ENCODE measurements around the gene APOBEC3F. TPM values are rescaled to one million over a fixed set of nuclear protein-coding genes. Genes with fewer than 3 reads are reported as not detected.
"Not testable (repeated sequence)": the region's sequence is repeated elsewhere in the genome, so short reads cannot be mapped to it uniquely, and the experiment has no call there.

APOBEC3F gene
- 2.9 and 3.8 TPM in 2 replicates for total RNA-seq (2016; rRNA removed; fragmentation: Illumina TruSeq; extraction: Trizol)
- 1.4 and 1.7 TPM in 2 replicates for total RNA-seq (2016; cell fraction: cytosol; rRNA removed; fragmentation: Illumina TruSeq; extraction: Trizol; ENCODE audit: low read depth)
- total RNA-seq (2016; cell fraction: insoluble cytoplasmic fraction; rRNA removed; fragmentation: Illumina TruSeq; extraction: Trizol) = 2.5 and 3.2 TPM in 2 replicates
- total RNA-seq (2016; cell fraction: membrane; rRNA removed; fragmentation: Illumina TruSeq; extraction: Trizol) = 2.4 and 2.7 TPM in 2 replicates
- total RNA-seq (2016; cell fraction: nucleus; rRNA removed; fragmentation: Illumina TruSeq; extraction: Trizol) = 2.2 and 2.7 TPM in 2 replicates
- 2.7 and 3.7 TPM in 2 replicates for polyA plus RNA-seq (2011; rRNA removed)
- 2.5 and 3.1 TPM in 2 replicates for polyA plus RNA-seq (2011; cell fraction: cytosol; rRNA removed)
- polyA plus RNA-seq (2011; cell fraction: nucleus; rRNA removed) = 2.8 and 2.9 TPM in 2 replicates
- 2.3 and 3.7 TPM in 2 replicates for polyA plus RNA-seq (2012)
- polyA plus RNA-seq (2016; cell fraction: cytosol; fragmentation: Illumina TruSeq; extraction: Trizol; ENCODE audit: low read depth) = 0.87 and 1.3 TPM in 2 replicates
- 4.1 and 4.3 TPM in 2 replicates for polyA plus RNA-seq (2016; cell fraction: insoluble cytoplasmic fraction; fragmentation: Illumina TruSeq; extraction: Trizol; ENCODE audit: low read depth)
- polyA plus RNA-seq (2016; cell fraction: membrane; fragmentation: Illumina TruSeq; extraction: Trizol; ENCODE audit: low read depth) = 2.4 and 2.5 TPM in 2 replicates
- polyA plus RNA-seq (2016; cell fraction: nucleus; fragmentation: Illumina TruSeq; extraction: Trizol; ENCODE audit: insufficient read depth, low read depth) = 2.7 and 3.3 TPM in 2 replicates
- 0.51 and 24.4 TPM in 2 replicates for polyA minus RNA-seq (2011; rRNA and poly(A)+ RNA removed; ENCODE audit: low replicate concordance)
- polyA minus RNA-seq (2011; cell fraction: cytosol; rRNA and poly(A)+ RNA removed) = 4.1 and 7.8 TPM in 2 replicates
- polyA minus RNA-seq (2011; cell fraction: nucleus; rRNA and poly(A)+ RNA removed) = 6.4 and 12.6 TPM in 2 replicates
- percentile 48 among the genes with signal in this experiment for Bru-seq, nascent RNA
- BruChase-seq, experiment 1, labeled RNA remaining after a 6-hour chase = percentile 49 among the genes with signal in this experiment
- BruChase-seq, experiment 2, labeled RNA remaining after a 2-hour chase = percentile 43 among the genes with signal in this experiment
- long read RNA-seq, experiment 1, transcript APOBEC3F-201 (7 exons, 2,694 nt) = major isoform, 6 of 7 reads
- long read RNA-seq, experiment 1, partial matches to known transcripts = 1 of 7 reads
- long read RNA-seq, experiment 1, other reads (novel, unspliced or antisense) = 0 of 7 reads
- long read RNA-seq, experiment 2, partial matches to known transcripts = 4 of 8 reads
- long read RNA-seq, experiment 2, other reads (novel, unspliced or antisense) = 1 of 8 reads

- Histone ChIP-seq H3K4me3 (replicated peaks in 1 of 3; ENCODE audit: insufficient read depth in 1 of 3, low read depth in 2 of 3, low read length in 3 of 3) (peak within 1 kb of the TSS; percentile 71 to 79 (median 76)), H3K4me2 (ENCODE audit: low read depth, low read length) (peak within 1 kb of the TSS; percentile 78), H3K9ac (ENCODE audit: insufficient read depth, low read depth, low read length) (peak within 1 kb of the TSS; percentile 59; the same call in 1 of the 2 replicates), H3K4me1 (ENCODE audit: insufficient read depth, low read length) (peaks cover 33% of the 10 kb centered on the region), H3K27ac (ENCODE audit: extremely low read length, insufficient read depth, low read length) (peak within 1 kb of the TSS; percentile 60)
- ATAC-seq (peak; percentile 98), FAIRE-seq (peak; percentile 8), DNase-seq (ENCODE audit: low spot score) (peak; percentile 24)
- BruUV-seq (replicated peaks); intact Hi-C loops (cut with micrococcal nuclease; ENCODE audit: unreplicated experiment); H3K36me3 ChIP-seq (replicated peaks in 1 of 2; ENCODE audit: control insufficient read depth in 1 of 2, insufficient read depth in 2 of 2, low read length in 2 of 2); CTCF ChIA-PET (ENCODE audit: low intra/inter-chr PET ratio, low total read pairs); in situ Hi-C loops (cut with HindIII; ENCODE audit: extremely low pct_ligation_motif_present, low pct_unique_long_range_greater_than_20kb); H3K79me2 ChIP-seq (ENCODE audit: insufficient read depth, low read length); H4K20me1 ChIP-seq (ENCODE audit: insufficient read depth, low read length); H2AFZ ChIP-seq (ENCODE audit: low read length); H3K27me3 ChIP-seq (ENCODE audit: control insufficient read depth in 1 of 2, insufficient read depth in 2 of 2, low read length in 2 of 2); H3K9me3 ChIP-seq (ENCODE audit: low read length): not testable (repeated sequence)
- POLR2A ChIA-PET = interaction anchor here (0.6 kb wide), 1 partner anchor 19 kb away, joined by 4 read pairs; the partner anchor contains the start of gene APOBEC3D
- WGBS (ENCODE audit: low lambda C conversion rate) = under 1% methylated on average over 19 of the region's 21 CpGs
- TF ChIP-seq, protein P1, sequence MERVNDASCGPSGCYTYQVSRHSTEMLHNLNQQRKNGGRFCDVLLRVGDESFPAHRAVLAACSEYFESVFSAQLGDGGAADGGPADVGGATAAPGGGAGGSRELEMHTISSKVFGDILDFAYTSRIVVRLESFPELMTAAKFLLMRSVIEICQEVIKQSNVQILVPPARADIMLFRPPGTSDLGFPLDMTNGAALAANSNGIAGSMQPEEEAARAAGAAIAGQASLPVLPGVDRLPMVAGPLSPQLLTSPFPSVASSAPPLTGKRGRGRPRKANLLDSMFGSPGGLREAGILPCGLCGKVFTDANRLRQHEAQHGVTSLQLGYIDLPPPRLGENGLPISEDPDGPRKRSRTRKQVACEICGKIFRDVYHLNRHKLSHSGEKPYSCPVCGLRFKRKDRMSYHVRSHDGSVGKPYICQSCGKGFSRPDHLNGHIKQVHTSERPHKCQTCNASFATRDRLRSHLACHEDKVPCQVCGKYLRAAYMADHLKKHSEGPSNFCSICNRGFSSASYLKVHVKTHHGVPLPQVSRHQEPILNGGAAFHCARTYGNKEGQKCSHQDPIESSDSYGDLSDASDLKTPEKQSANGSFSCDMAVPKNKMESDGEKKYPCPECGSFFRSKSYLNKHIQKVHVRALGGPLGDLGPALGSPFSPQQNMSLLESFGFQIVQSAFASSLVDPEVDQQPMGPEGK (CRISPR knock-in tag; IDR thresholded peaks at IDR 0.05) = 0 out of 2 replicates have a peak, but pooled peaks have one; percentile 47
- TF ChIP-seq PITX1 (CRISPR knock-in tag; IDR thresholded peaks at IDR 0.05) (0 out of 2 replicates have a peak, but pooled peaks have one; percentile 22), ZNF770 (CRISPR knock-in tag; IDR thresholded peaks at IDR 0.05) (peak; percentile 22; the same call in 1 of the 2 replicates), KLF16 (CRISPR knock-in tag; IDR thresholded peaks at IDR 0.05) (0 out of 4 replicates have a peak, but pooled peaks of 1 of the 2 experiments have one; percentile 23), KAT8 (CRISPR knock-in tag; IDR thresholded peaks at IDR 0.05) (peak; percentile 9; the same call in 1 of the 2 replicates), POLR2G (IDR thresholded peaks at IDR 0.05; ENCODE audit: low read depth, low read length) (peak; percentile 49)
- TF ChIP-seq, protein P2, sequence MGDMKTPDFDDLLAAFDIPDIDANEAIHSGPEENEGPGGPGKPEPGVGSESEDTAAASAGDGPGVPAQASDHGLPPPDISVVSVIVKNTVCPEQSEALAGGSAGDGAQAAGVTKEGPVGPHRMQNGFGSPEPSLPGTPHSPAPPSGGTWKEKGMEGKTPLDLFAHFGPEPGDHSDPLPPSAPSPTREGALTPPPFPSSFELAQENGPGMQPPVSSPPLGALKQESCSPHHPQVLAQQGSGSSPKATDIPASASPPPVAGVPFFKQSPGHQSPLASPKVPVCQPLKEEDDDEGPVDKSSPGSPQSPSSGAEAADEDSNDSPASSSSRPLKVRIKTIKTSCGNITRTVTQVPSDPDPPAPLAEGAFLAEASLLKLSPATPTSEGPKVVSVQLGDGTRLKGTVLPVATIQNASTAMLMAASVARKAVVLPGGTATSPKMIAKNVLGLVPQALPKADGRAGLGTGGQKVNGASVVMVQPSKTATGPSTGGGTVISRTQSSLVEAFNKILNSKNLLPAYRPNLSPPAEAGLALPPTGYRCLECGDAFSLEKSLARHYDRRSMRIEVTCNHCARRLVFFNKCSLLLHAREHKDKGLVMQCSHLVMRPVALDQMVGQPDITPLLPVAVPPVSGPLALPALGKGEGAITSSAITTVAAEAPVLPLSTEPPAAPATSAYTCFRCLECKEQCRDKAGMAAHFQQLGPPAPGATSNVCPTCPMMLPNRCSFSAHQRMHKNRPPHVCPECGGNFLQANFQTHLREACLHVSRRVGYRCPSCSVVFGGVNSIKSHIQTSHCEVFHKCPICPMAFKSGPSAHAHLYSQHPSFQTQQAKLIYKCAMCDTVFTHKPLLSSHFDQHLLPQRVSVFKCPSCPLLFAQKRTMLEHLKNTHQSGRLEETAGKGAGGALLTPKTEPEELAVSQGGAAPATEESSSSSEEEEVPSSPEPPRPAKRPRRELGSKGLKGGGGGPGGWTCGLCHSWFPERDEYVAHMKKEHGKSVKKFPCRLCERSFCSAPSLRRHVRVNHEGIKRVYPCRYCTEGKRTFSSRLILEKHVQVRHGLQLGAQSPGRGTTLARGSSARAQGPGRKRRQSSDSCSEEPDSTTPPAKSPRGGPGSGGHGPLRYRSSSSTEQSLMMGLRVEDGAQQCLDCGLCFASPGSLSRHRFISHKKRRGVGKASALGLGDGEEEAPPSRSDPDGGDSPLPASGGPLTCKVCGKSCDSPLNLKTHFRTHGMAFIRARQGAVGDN (CRISPR knock-in tag; IDR thresholded peaks at IDR 0.05) = peak; percentile 65
Observed at GRCh38 chr22:39040538-39041296, at the start of gene APOBEC3F. Gene APOBEC3F, plus strand, starts transcription at chr22:39040864. Its CDS starts 97 bp downstream, at chr22:39040961.
